ENCODE results near the gene C2orf78. TPM values are rescaled to one million over a fixed set of nuclear protein-coding genes. Genes with fewer than 3 reads are reported as not detected.

C2orf78 gene
- total RNA-seq, 1 donor from 2014 or later = not detected

- no peak for FAIRE-seq
- no peak for DNase-seq (ENCODE audit: low spot score in 2 of 2)
Observed at GRCh38 chr2:73836141-73836943, 52.4 kb downstream of the C2orf78 start.

DNA sequence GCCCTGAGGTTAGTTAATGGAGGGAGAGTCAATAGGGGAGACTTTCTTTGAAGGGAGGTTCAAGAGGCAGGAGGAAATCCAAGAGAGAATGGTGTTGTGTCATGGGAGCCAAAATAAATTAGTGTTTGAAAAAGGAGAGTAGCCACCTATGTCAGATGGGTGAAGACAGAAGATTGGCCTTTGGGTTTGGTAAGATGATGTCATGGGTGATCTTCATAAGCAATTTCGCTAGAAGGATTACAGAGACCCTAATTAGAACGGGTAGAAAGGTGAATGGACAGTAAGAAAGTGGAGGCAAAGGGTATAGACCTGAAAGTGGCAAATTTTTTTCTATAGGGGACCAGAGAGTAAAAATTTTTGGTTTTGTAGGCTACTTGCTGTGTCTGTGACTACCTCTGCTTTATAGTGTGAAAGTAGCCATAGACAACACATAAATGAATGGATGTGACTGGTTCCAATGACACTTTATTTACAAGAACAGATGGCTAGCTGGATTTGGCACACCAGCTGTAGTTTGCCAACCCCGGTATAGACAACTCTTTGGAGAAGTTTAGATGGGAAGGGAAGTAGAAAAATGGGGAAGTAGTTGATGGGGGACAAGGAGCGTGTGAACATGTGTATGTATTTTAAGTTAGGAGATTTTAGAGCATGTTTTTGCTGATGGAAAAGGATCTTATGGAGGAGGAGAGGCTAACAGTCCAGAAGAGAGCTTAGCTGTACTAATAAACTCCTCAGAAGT, 54.0 kb downstream of the C2orf78 start:
- no peak for FAIRE-seq

GRCh38 chr2:73838889-73839534, 55.0 kb downstream of the C2orf78 start:
- FAIRE-seq (no peak), DNase-seq (ENCODE audit: low spot score in 2 of 2) (no peak)

More for the DNA sequence above, 54.0 kb downstream of the C2orf78 start:
- DNase-seq (ENCODE audit: low spot score in 2 of 2) = no peak

DNA sequence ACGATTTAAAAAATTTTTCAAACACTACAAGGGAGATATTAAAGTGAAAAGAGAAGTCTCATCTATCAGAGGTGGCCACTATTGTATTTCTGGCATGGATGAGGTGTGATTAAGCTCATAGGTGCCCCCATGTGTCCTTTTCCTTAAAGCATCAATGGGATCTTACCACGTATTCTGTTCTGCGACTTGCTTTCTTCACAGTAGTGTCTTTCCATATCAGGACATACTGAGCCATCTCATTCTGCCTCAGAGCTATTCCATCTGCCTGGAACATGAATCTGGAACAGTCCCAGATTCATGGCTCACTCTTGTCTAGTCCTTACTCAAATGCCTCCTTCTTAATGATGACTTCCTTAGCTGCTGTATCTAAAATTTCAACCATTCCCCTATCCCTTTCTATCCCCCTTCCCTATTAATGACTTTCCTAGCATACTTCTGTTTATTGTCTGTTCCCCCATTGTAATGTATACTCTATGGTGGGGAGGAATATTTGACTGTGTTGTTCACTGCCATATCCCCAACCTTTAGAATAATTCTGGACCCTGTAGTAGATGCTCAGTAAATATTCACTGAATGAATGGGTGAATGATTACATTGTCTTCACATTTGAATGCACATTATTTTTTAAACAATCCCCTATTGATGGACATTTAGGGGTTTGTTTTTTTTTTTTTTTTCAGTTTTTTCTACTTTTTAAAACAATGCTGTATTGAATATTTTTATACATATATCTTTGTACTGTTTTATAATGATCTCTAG, 55.8 kb downstream of the C2orf78 start:
- no peak for DNase-seq (ENCODE audit: low spot score in 2 of 2)

DNA sequence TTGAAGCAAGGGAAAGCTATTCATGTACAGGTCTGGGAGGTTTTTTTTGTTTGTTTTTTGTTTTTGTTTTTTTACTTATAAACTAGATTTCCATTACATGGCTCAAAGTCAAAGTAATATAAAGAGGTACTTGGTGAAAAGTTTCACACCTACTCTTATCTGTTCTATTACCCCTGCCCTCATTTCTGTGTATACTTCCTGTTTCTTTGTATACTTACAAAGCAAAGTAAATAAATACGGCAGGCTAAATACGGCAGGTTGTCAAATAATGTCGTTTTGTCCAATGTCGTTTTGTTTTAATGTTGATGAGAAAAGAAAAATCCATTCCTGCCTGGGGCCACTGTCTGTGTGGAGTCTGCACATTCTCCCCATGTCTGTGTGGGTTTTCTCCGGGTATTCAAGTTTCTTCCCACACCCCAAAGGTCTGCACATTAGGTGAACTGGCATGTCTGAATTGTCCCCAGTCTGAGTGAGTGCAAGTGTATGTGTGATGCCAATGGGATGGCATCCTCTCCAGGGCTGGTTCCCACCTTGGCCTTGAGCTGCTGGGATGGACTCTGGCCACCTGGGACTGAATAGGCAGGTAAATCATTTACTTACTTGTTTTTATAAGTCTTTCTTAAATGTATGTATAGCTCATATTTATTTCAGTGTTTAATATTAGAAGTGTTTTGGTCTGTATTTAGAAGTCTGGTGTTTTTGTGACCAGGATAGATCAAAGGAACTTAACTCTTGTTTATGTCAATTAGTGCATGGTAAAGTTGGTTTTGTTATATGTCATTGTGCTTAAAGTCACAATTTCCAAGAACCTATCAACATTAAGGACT, 58.1 kb downstream of the C2orf78 start:
- DNase-seq (ENCODE audit: low spot score in 2 of 2) = no peak

More for the DNA sequence above, 55.8 kb downstream of the C2orf78 start:
- FAIRE-seq = peak; percentile 65

DNA sequence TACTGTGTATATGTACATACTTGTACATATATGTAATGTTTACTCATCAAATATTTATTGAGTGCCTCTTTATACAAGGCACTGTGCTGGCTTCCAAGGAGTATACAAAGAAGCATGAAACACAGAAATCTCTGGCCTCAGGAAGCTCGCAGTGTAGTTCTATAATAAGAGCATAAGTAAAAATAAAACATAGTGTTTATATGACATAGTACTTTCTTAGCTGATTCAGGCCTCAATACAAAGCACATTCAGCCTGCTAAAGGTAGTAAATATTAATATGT, 58.7 kb downstream of the C2orf78 start:
- FAIRE-seq = no peak

More for the DNA sequence above, 58.1 kb downstream of the C2orf78 start:
- no peak for FAIRE-seq

DNA sequence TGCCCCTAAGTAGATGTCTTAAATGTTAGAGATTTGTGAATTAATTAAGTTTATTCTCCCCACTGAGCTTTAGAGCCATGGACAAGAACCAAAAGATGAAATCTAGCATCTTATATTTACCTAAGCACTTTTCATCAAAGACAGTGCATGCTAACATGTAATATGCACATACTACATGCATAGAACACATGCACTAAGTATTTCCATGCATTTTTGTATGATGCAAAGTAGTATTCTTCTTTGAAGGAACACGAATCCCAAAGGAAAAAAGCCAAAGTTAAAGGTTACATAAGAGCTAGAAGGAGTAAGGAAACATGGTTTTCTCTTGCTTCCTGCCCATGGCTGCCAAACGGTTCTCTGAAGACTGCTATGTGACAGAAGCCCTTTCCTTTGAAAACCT, 60.1 kb downstream of the C2orf78 start:
- FAIRE-seq (no peak), DNase-seq (ENCODE audit: low spot score in 2 of 2) (no peak)

More for the DNA sequence above, 58.7 kb downstream of the C2orf78 start:
- no peak for DNase-seq (ENCODE audit: low spot score in 2 of 2)

DNA sequence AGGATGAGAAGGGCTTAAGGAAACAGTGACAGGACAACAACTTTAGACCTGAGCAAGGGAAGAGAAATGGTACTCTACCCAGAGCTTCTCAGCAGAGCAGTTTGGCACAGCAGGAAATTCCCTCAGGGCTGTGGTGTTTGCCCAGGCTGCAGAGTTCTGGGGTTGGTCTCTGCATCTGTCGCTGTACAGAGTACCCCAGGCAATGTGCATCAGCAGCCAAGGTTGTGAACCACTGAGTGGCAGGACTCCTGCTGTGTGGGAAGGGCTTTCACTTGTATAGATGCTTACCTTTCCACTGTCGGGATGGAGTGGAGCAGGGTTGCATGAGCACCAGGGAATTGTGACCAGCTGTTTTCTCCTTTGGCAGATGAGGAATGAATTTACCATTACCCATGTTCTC, 66.0 kb downstream of the C2orf78 start:
- FAIRE-seq (no peak), DNase-seq (ENCODE audit: low spot score in 2 of 2) (no peak)

- FAIRE-seq (no peak), DNase-seq (ENCODE audit: low spot score in 2 of 2) (no peak)
Observed at GRCh38 chr2:73851274-73851673, 67.3 kb downstream of the C2orf78 start.

- no peak for FAIRE-seq
- no peak for DNase-seq (ENCODE audit: low spot score in 2 of 2)
Observed at GRCh38 chr2:73852020-73852419, 68.0 kb downstream of the C2orf78 start.

DNA sequence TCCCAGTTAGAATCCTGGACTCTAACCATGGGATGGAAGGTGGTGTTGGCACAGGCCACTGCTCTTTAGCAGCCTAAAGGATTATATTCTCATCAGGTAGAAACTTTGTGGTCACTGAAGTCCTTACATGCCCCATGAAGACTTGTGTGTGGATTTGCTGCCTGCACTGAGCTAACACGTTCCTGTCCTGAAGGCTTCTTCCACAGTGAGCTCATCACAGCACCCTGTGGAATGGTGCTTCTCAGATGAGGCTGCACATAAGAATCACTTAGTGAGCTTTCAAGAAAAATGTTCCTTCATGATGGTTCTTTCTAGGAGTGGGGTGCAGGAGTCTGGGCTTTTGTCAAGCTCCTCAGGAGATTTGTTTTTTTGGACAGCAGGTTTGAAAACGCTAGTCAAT, 71.5 kb downstream of the C2orf78 start:
- DNase-seq (ENCODE audit: low spot score in 2 of 2) = no peak
- no peak for FAIRE-seq

- DNase-seq (ENCODE audit: low spot score in 2 of 2) = no peak
- FAIRE-seq = no peak
Observed at GRCh38 chr2:73856214-73856613, 72.2 kb downstream of the C2orf78 start.

GRCh38 chr2:73859721-73860586, 76.0 kb downstream of the C2orf78 start:
- DNase-seq (ENCODE audit: low spot score in 2 of 2) = peak in 1 of 2 donors; percentile 18
- no peak for FAIRE-seq

DNA sequence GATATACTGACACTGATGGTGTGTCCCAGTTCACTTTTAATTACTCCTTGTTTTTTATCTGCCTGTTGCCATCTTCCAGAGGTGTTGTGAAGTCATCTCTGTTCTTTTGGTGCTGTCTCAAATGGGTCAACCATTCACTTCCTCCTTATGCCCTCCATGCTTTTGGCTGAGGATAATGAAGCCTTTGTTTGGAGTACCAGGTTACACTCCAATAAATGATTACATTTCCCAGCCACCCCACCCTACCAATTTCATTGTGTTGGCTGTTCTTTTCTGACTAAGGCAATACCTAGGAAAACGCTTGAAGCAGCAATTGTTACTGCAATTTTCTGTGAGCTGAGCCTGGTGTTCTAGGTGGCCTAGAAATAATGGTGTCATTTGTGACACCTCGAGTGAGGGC, 79.0 kb downstream of the C2orf78 start:
- DNase-seq (ENCODE audit: low spot score in 2 of 2) = no peak
- no peak for FAIRE-seq

Other genes with a start within 250 kb of the C2orf78 start
- not detected for gene NAT8, start 141.8 kb upstream of the C2orf78 start, total RNA-seq
- 43.2 TPM for gene TPRKB, start 46.8 kb upstream of the C2orf78 start, total RNA-seq
- gene DUSP11, start 4.1 kb upstream of the C2orf78 start, total RNA-seq = 26.9 TPM
- 14.3 TPM for gene STAMBP, start 44.8 kb downstream of the C2orf78 start, total RNA-seq
- gene ACTG2, start 108.8 kb downstream of the C2orf78 start, total RNA-seq = 0.82 TPM
- 51.0 TPM for gene DGUOK, start 142.7 kb downstream of the C2orf78 start, total RNA-seq
- gene TET3, start 200.7 kb downstream of the C2orf78 start, total RNA-seq = 15.9 TPM